MG63 (cell line): ENCODE data around the gene EXPH5. TPM values are rescaled to one million over a fixed set of nuclear protein-coding genes. Genes with fewer than 3 reads are reported as not detected.

ENCODE experiments used
- DNase-seq: peaks from one replicate; pipeline ENCODE4 v3.0.0-alpha.2; 2020
- H3K27me3 ChIP-seq: fragments of 250-450 bp; sonication (Bioruptor Pico); 2 replicates; pipeline ENCODE4 v1.5.1; 2020; ENCODE audit warnings: mild to moderate bottlenecking, moderate library complexity
- H3K36me3 ChIP-seq: fragments of 250-450 bp; sonication (Bioruptor Pico); 2 replicates; pipeline ENCODE4 v1.5.1; 2020; ENCODE audit warnings: mild to moderate bottlenecking, moderate library complexity
- H3K4me3 ChIP-seq: fragments of 250-450 bp; sonication (Bioruptor Pico); 2 replicates; pipeline ENCODE4 v1.5.1; 2020; ENCODE audit warnings: mild to moderate bottlenecking, moderate library complexity
- H3K9me3 ChIP-seq: fragments of 250-450 bp; sonication (Bioruptor Pico); 2 replicates; pipeline ENCODE4 v1.5.1; 2020; ENCODE audit warnings: mild to moderate bottlenecking, moderate library complexity
- total RNA-seq: library from RNA; depleted of rRNA; stranded (reverse); fragments of >200 nt; shearing (Covaris generic); gene quantifications from 2 replicates; pipeline ENCODE4 v1.2.3, GENCODE V29; 2014; ENCODE audit warnings: low replicate concordance

Gene EXPH5
- total RNA-seq, 1 experiment from 2014 or later, result not detected

- Histone ChIP-seq H3K4me3 (no peak overlapping the region), H3K36me3 (no peaks in the 10 kb centered on the region), H3K9me3 (no peaks in the 10 kb centered on the region), H3K27me3 (no peaks in the 10 kb centered on the region)
- no peak for DNase-seq
Observed at GRCh38 chr11:108580645-108581044, 12.9 kb downstream of the EXPH5 start.

GRCh38 chr11:108580043-108580442, 13.5 kb downstream of the EXPH5 start:
- no peak for DNase-seq
- no peaks in the 10 kb centered on the region for H3K9me3 ChIP-seq
- H3K36me3 ChIP-seq, result no peaks in the 10 kb centered on the region
- H3K27me3 ChIP-seq, result no peaks in the 10 kb centered on the region
- H3K4me3 ChIP-seq, result no peak overlapping the region

GRCh38 chr11:108576523-108576922, 17.0 kb downstream of the EXPH5 start:
- DNase-seq, result no peak
- Histone ChIP-seq H3K4me3 (no peak overlapping the region), H3K36me3 (no peaks in the 10 kb centered on the region), H3K27me3 (no peaks in the 10 kb centered on the region), H3K9me3 (no peaks in the 10 kb centered on the region)

- no peak for DNase-seq
- no peaks in the 10 kb centered on the region for H3K27me3 ChIP-seq
- H3K36me3 ChIP-seq, result no peaks in the 10 kb centered on the region
- no peaks in the 10 kb centered on the region for H3K9me3 ChIP-seq
- H3K4me3 ChIP-seq, result no peak overlapping the region
Observed at GRCh38 chr11:108574675-108575074, 18.9 kb downstream of the EXPH5 start.

- no peaks in the 10 kb centered on the region for H3K9me3 ChIP-seq
- DNase-seq, result no peak
- no peak overlapping the region for H3K4me3 ChIP-seq
- no peaks in the 10 kb centered on the region for H3K27me3 ChIP-seq
- H3K36me3 ChIP-seq, result no peaks in the 10 kb centered on the region
Observed at GRCh38 chr11:108571001-108571400, 22.6 kb downstream of the EXPH5 start.

GRCh38 chr11:108569896-108570295, 23.7 kb downstream of the EXPH5 start:
- Histone ChIP-seq H3K4me3 (no peak overlapping the region), H3K27me3 (no peaks in the 10 kb centered on the region), H3K9me3 (no peaks in the 10 kb centered on the region), H3K36me3 (no peaks in the 10 kb centered on the region)
- no peak for DNase-seq

GRCh38 chr11:108568195-108568858, 25.2 kb downstream of the EXPH5 start:
- Histone ChIP-seq H3K9me3 (no peaks in the 10 kb centered on the region), H3K36me3 (no peaks in the 10 kb centered on the region), H3K27me3 (no peaks in the 10 kb centered on the region), H3K4me3 (no peak overlapping the region)
- no peak for DNase-seq

GRCh38 chr11:108565653-108566052, 27.9 kb downstream of the EXPH5 start:
- H3K36me3 ChIP-seq, result no peaks in the 10 kb centered on the region
- no peak overlapping the region for H3K4me3 ChIP-seq
- no peak for DNase-seq
- H3K9me3 ChIP-seq, result no peaks in the 10 kb centered on the region
- no peaks in the 10 kb centered on the region for H3K27me3 ChIP-seq

- DNase-seq, result no peak
- Histone ChIP-seq H3K27me3 (no peaks in the 10 kb centered on the region), H3K9me3 (no peaks in the 10 kb centered on the region), H3K4me3 (no peak overlapping the region), H3K36me3 (no peaks in the 10 kb centered on the region)
Observed at GRCh38 chr11:108562746-108563581, 30.6 kb downstream of the EXPH5 start.

GRCh38 chr11:108561535-108561991, 32.0 kb downstream of the EXPH5 start:
- Histone ChIP-seq H3K36me3 (no peaks in the 10 kb centered on the region), H3K4me3 (no peak overlapping the region), H3K9me3 (no peaks in the 10 kb centered on the region), H3K27me3 (no peaks in the 10 kb centered on the region)
- DNase-seq, result no peak

- DNase-seq, result no peak
- H3K27me3 ChIP-seq, result no peaks in the 10 kb centered on the region
- H3K9me3 ChIP-seq, result no peaks in the 10 kb centered on the region
- H3K36me3 ChIP-seq, result no peaks in the 10 kb centered on the region
- no peak overlapping the region for H3K4me3 ChIP-seq
Observed at GRCh38 chr11:108559904-108560303, 33.7 kb downstream of the EXPH5 start.

GRCh38 chr11:108559340-108559739, 34.2 kb downstream of the EXPH5 start:
- no peaks in the 10 kb centered on the region for H3K36me3 ChIP-seq
- no peaks in the 10 kb centered on the region for H3K27me3 ChIP-seq
- no peak for DNase-seq
- H3K9me3 ChIP-seq, result no peaks in the 10 kb centered on the region
- no peak overlapping the region for H3K4me3 ChIP-seq

- DNase-seq, result no peak
- Histone ChIP-seq H3K27me3 (no peaks in the 10 kb centered on the region), H3K4me3 (no peak overlapping the region), H3K9me3 (no peaks in the 10 kb centered on the region), H3K36me3 (no peaks in the 10 kb centered on the region)
Observed at GRCh38 chr11:108558222-108558621, 35.3 kb downstream of the EXPH5 start.

GRCh38 chr11:108556019-108556418, 37.5 kb downstream of the EXPH5 start:
- Histone ChIP-seq H3K4me3 (no peak overlapping the region), H3K36me3 (no peaks in the 10 kb centered on the region), H3K27me3 (no peaks in the 10 kb centered on the region), H3K9me3 (no peaks in the 10 kb centered on the region)
- no peak for DNase-seq

- no peaks in the 10 kb centered on the region for H3K27me3 ChIP-seq
- no peak overlapping the region for H3K4me3 ChIP-seq
- no peaks in the 10 kb centered on the region for H3K36me3 ChIP-seq
- no peak for DNase-seq
- no peaks in the 10 kb centered on the region for H3K9me3 ChIP-seq
Observed at GRCh38 chr11:108551651-108552462, 41.7 kb downstream of the EXPH5 start.

GRCh38 chr11:108549319-108549885, 44.2 kb downstream of the EXPH5 start:
- H3K36me3 ChIP-seq, result no peaks in the 10 kb centered on the region
- H3K4me3 ChIP-seq, result no peak overlapping the region
- H3K27me3 ChIP-seq, result no peaks in the 10 kb centered on the region
- DNase-seq, result no peak
- no peaks in the 10 kb centered on the region for H3K9me3 ChIP-seq
